HCT116 (cell line): ENCODE measurements around the gene YOD1. TPM values are rescaled to one million over a fixed set of nuclear protein-coding genes. Genes with fewer than 3 reads are reported as not detected.
A peak's percentile ranks its signal among the peaks of the same experiment; 100 is the strongest.

Experiments used
- ATAC-seq: fragments of 200-7000 bp; cut with Tn5 transposase; 2 replicates; pipeline ENCODE4 v1.9.1; 2020; ENCODE audit warnings: mild to moderate bottlenecking, moderate library complexity
- BruUV-seq: library from RNA; stranded (reverse); fragments of 400-500 nt; replicated peaks from 2 replicates; lab custom pipeline; 2021; lab: Mats Ljungman, UMichigan
- CTCF ChIA-PET: fragments of 300-600 bp; sonication (Branson Sonifier 250); formaldehyde crosslinking; loops from one replicate; lab custom pipeline; 2021; ENCODE audit warnings: antibody characterized with exemption; lab: Charles Lee
- POLR2A ChIA-PET: fragments of 300-600, 350-600 bp; sonication (Branson Sonifier 250); formaldehyde crosslinking; loops from one replicate; lab custom pipeline; 2021; ENCODE audit warnings: antibody characterized with exemption; lab: Charles Lee
- RAD21 ChIA-PET, 2 experiments: fragments of 300-600 bp; sonication (Branson Sonifier 250); formaldehyde crosslinking; loops; one replicate each; lab custom pipeline; 2023; ENCODE audit warnings: low total read pairs in 2 of 2; ENCODE audit not compliant: uncharacterized antibody in 2 of 2, unreplicated experiment in 2 of 2, low non-redundant PET in 1 of 2; lab: Charles Lee
- DNase-seq: peaks from one replicate; pipeline ENCODE4 v3.0.0-alpha.2; 2010; ENCODE audit warnings: low read depth, low spot score
- H2AFZ ChIP-seq: fragments of 200-600 bp; shearing (Covaris generic), sonication (generic); 2 replicates; pipeline ENCODE4 v1.6.1; 2017; ENCODE audit warnings: low read depth, mixed run types, mixed read lengths, antibody characterized with exemption, low read length; ENCODE audit not compliant: poor library complexity, severe bottlenecking
- H3K27ac ChIP-seq: 2 replicates; pipeline ENCODE4 v1.5.1; 2012; ENCODE audit warnings: low read depth, low read length
- H3K27me3 ChIP-seq: fragments of 200-600 bp; sonication (generic); 2 replicates; pipeline ENCODE4 v1.6.1; 2016; ENCODE audit warnings: mixed run types, low read length, mixed read lengths; ENCODE audit not compliant: insufficient read depth
- H3K36me3 ChIP-seq, 2 experiments: fragments of 200-500 bp in 1 of 2; fragments of 200-600 bp in 1 of 2; sonication (Bioruptor generic) in 1 of 2; sonication (generic) in 1 of 2; 2 replicates each; pipeline versions ENCODE4 v1.5.1 to v1.6.1; 2014 to 2016; ENCODE audit warnings: low read length in 2 of 2, inconsistent platforms in 1 of 2, mixed read lengths in 1 of 2, mixed run types in 1 of 2; ENCODE audit not compliant: insufficient read depth in 2 of 2, control insufficient read depth in 1 of 2
- H3K4me1 ChIP-seq, 2 experiments: fragments of 200-600 bp in 1 of 2; sonication (generic) in 1 of 2; 2 replicates each; pipeline versions ENCODE4 v1.5.1 to v1.6.1; 2012 to 2017; ENCODE audit warnings: low read length in 2 of 2, inconsistent platforms in 1 of 2, mild to moderate bottlenecking in 1 of 2, mixed read lengths in 1 of 2, mixed run types in 1 of 2, moderate library complexity in 1 of 2; ENCODE audit not compliant: insufficient read depth in 2 of 2, control insufficient read depth in 1 of 2
- H3K4me2 ChIP-seq: fragments of 200-600 bp; sonication (generic); 2 replicates; pipeline ENCODE4 v1.6.1; 2017; ENCODE audit warnings: mixed run types, low read length, mixed read lengths
- H3K4me3 ChIP-seq, 2 experiments: fragments of 200-600 bp in 1 of 2; sonication (generic) in 1 of 2; replicated peaks in 1 of 2; 2 replicates each; pipeline ENCODE4 v1.5.1; 2011 to 2016; ENCODE audit warnings: low read length in 2 of 2, control low read depth in 1 of 2, low read depth in 1 of 2, mild to moderate bottlenecking in 1 of 2, mixed read lengths in 1 of 2, mixed run types in 1 of 2
- H3K79me2 ChIP-seq: fragments of 200-600 bp; sonication (generic); 2 replicates; pipeline ENCODE4 v1.6.1; 2017; ENCODE audit warnings: mild to moderate bottlenecking, mixed run types, low read length, moderate library complexity, mixed read lengths; ENCODE audit not compliant: insufficient read depth
- H3K9ac ChIP-seq: fragments of 200-600 bp; sonication (generic); 2 replicates; pipeline ENCODE4 v1.6.1; 2016; ENCODE audit warnings: low read length, mixed read lengths
- H3K9me2 ChIP-seq: fragments of 200-600 bp; sonication (generic), shearing (Covaris generic); 2 replicates; pipeline ENCODE4 v1.6.1; 2017; ENCODE audit warnings: mixed run types, mild to moderate bottlenecking, moderate library complexity; ENCODE audit not compliant: insufficient read depth
- H3K9me3 ChIP-seq, 2 experiments: fragments of 200-500 bp in 1 of 2; fragments of 200-600 bp in 1 of 2; sonication (Bioruptor generic) in 1 of 2; sonication (generic) in 1 of 2; 2 replicates each; pipeline ENCODE4 v1.6.1; 2014 to 2017; ENCODE audit warnings: low read length in 2 of 2, mixed read lengths in 2 of 2, inconsistent platforms in 1 of 2, low read depth in 1 of 2, mild to moderate bottlenecking in 1 of 2, mixed run types in 1 of 2, moderate library complexity in 1 of 2; ENCODE audit not compliant: control insufficient read depth in 1 of 2, insufficient read depth in 1 of 2
- H4K20me1 ChIP-seq: fragments of 200-600 bp; sonication (generic), shearing (Covaris generic); 2 replicates; pipeline ENCODE4 v1.6.1; 2017; ENCODE audit warnings: mixed run types, mild to moderate bottlenecking, moderate library complexity; ENCODE audit not compliant: insufficient read depth
- ATF3 ChIP-seq: IDR thresholded peaks from 2 replicates; pipeline ENCODE4 v1.6.1; 2012
- CBX3 ChIP-seq: IDR thresholded peaks from 2 replicates; pipeline ENCODE4 v1.6.1; 2012; ENCODE audit warnings: low read depth
- CEBPB ChIP-seq: IDR thresholded peaks from 2 replicates; pipeline ENCODE4 v1.6.1; 2012; ENCODE audit warnings: low read depth
- CTCF ChIP-seq, 3 experiments: fragments of 200-600 bp in 1 of 3; sonication (generic) in 1 of 3; IDR thresholded peaks in 2 of 3; conservative IDR thresholded peaks in 1 of 3; 2 replicates each; pipeline ENCODE4 v1.5.1; 2012 to 2017; ENCODE audit warnings: low read depth in 2 of 3, low read length in 2 of 3, antibody characterized with exemption in 1 of 3, borderline replicate concordance in 1 of 3, control low read depth in 1 of 3, mild to moderate bottlenecking in 1 of 3, mixed read lengths in 1 of 3, mixed run types in 1 of 3, moderate library complexity in 1 of 3; ENCODE audit not compliant: insufficient read depth in 1 of 3
- ELF1 ChIP-seq: IDR thresholded peaks from 2 replicates; pipeline ENCODE4 v1.6.1; 2012; ENCODE audit warnings: low read depth, borderline replicate concordance
- EZH2 ChIP-seq: fragments of 200-600 bp; sonication (generic); IDR thresholded peaks from 2 replicates; pipeline ENCODE4 v1.6.1; 2017; ENCODE audit warnings: antibody characterized with exemption, mixed run types
- FOSL1 ChIP-seq: IDR thresholded peaks from 2 replicates; pipeline ENCODE4 v1.6.1; 2012; ENCODE audit warnings: low read depth
- POLR2A ChIP-seq: IDR thresholded peaks from 2 replicates; pipeline ENCODE4 v1.7.0; 2011; ENCODE audit warnings: borderline replicate concordance; ENCODE audit not compliant: insufficient read depth, insufficient read length; ENCODE audit errors: extremely low read depth
- POLR2AphosphoS5 ChIP-seq: IDR thresholded peaks from 2 replicates; pipeline ENCODE4 v1.6.1; 2011; ENCODE audit warnings: mild to moderate bottlenecking, low read depth, low read length, moderate library complexity
- SIN3A ChIP-seq: IDR thresholded peaks from 2 replicates; pipeline ENCODE4 v1.6.1; 2012; ENCODE audit warnings: low read depth
- SP1 ChIP-seq: IDR thresholded peaks from 2 replicates; pipeline ENCODE4 v1.6.1; 2012; ENCODE audit warnings: low read depth
- SRF ChIP-seq: IDR thresholded peaks from 2 replicates; pipeline ENCODE4 v1.6.1; 2012; ENCODE audit warnings: low read depth
- ZBTB33 ChIP-seq: IDR thresholded peaks from 2 replicates; pipeline ENCODE4 v1.6.1; 2011; ENCODE audit warnings: mild to moderate bottlenecking, low read length, moderate library complexity; ENCODE audit not compliant: insufficient replicate concordance; ENCODE audit errors: extremely low read depth
- ZNF274 ChIP-seq: fragments of 200-500 bp; sonication (Bioruptor generic); IDR thresholded peaks from 2 replicates; pipeline ENCODE4 v1.6.1; 2014; ENCODE audit warnings: mild to moderate bottlenecking, low read depth, low read length, inconsistent platforms
- intact Hi-C: fragments of 100-400 bp; cut with micrococcal nuclease; formaldehyde crosslinking; loops from 2 replicates; pipeline ENCODE4 v1.10.0; 2022
- total RNA-seq: library from RNA; stranded (reverse); gene quantifications from one replicate; pipeline ENCODE4 v1.2.1, GENCODE V29; 2021; ENCODE audit not compliant: unreplicated experiment

YOD1 gene
- total RNA-seq, 1 experiment from 2014 or later: 13.6 TPM

GRCh38 chr1:207033302-207033701 is 17.7 kb downstream of the YOD1 start:
- no peak overlapping the region for H2AFZ ChIP-seq
- no peaks in the 10 kb centered on the region for H3K27me3 ChIP-seq
- ATAC-seq (no peak), DNase-seq (no peak)
- peak overlapping the region; percentile 68 for H3K4me2 ChIP-seq
- CTCF ChIA-PET: interaction anchor here (1.2 to 1.5 kb wide), 5 partner anchors 11 to 532 kb away, joined by 3 to 5 read pairs (median 3); no protein-coding TSS in a partner anchor
- H3K36me3 ChIP-seq: no peaks in the 10 kb centered on the region
- no peaks in the 10 kb centered on the region for H3K9me2 ChIP-seq
- peaks cover 22 to 74% of the 10 kb centered on the region in 2 experiments for H3K4me1 ChIP-seq
- RAD21 ChIA-PET: no interaction called here
- no TSS peak for BruUV-seq
- TF ChIP-seq ATF3: no peak
- no peak for TF ChIP-seq ZNF274
- no peak for TF ChIP-seq SRF
- peaks cover 3% of the 10 kb centered on the region; the same call in 1 of the 2 replicates for H3K79me2 ChIP-seq
- no peak overlapping the region for H3K27ac ChIP-seq
- peak overlapping the region; percentile 54; the same call in 1 of the 2 replicates for H3K9ac ChIP-seq
- POLR2A ChIA-PET: interaction anchor here (1.0 kb wide), 1 partner anchor 20 kb away, joined by 9 read pairs; the partner anchor contains the start of gene PFKFB2
- H3K9me3 ChIP-seq: no peaks in the 10 kb centered on the region
- intact Hi-C loops: no loop called here
- H4K20me1 ChIP-seq: no peaks in the 10 kb centered on the region
- H3K4me3 ChIP-seq: 0 out of 4 replicates have a peak overlapping the region, but pooled peaks of 1 of the 2 experiments have one; percentile 55

- Histone ChIP-seq H3K9me3 (no peaks in the 10 kb centered on the region), H4K20me1 (no peaks in the 10 kb centered on the region), H3K36me3 (no peaks in the 10 kb centered on the region), H3K4me2 (peak within 1 kb of the TSS; percentile 68), H3K4me1 (peaks cover 27 to 81% of the 10 kb centered on the region in 2 experiments), H3K27ac (no peak within 1 kb of the TSS), H3K9ac (peak within 1 kb of the TSS; percentile 54), H3K9me2 (no peaks in the 10 kb centered on the region), H3K27me3 (no peaks in the 10 kb centered on the region), H3K4me3 (peak within 1 kb of the TSS; percentile 46 to 55), H3K79me2 (peaks cover 3% of the 10 kb centered on the region; the same call in 1 of the 2 replicates), H2AFZ (no peak within 1 kb of the TSS)
- no TSS peak for BruUV-seq
- DNase-seq: peak; percentile 88
- ATAC-seq: peak; percentile 96
- ChIA-PET RAD21 (interaction anchor here in 1 of 2 experiments (1.2 kb wide), 1 partner anchor 20 kb away, joined by 3 read pairs; the partner anchor contains the start of gene PFKFB2), POLR2A (interaction anchor here (0.8 to 1.4 kb wide), 5 partner anchors 9 to 20 kb away, joined by 3 to 9 read pairs (median 5); partner anchors contain the start of genes PFKFB2 and YOD1), CTCF (interaction anchor here (0.6 to 1.5 kb wide), 6 partner anchors 10 to 533 kb away, joined by 3 to 5 read pairs (median 3); no protein-coding TSS in a partner anchor)
- intact Hi-C loops: no loop called here
- TF ChIP-seq CBX3 (peak; percentile 54; the same call in 1 of the 2 replicates), ZBTB33 (no peak), POLR2AphosphoS5 (peak; percentile 66; the same call in 1 of the 2 replicates), FOSL1 (no peak), ATF3 (no peak), CTCF (IDR thresholded peaks at IDR 0.05 in 2 of 3, conservative IDR thresholded peaks at IDR 0.05 in 1 of 3; ENCODE audit: borderline replicate concordance in 1 of 3, insufficient read depth in 1 of 3, low read depth in 2 of 3, low read length in 2 of 3) (no peak), SP1 (peak; percentile 79), ZNF274 (no peak), POLR2A (no peak), ELF1 (no peak), SRF (no peak), CEBPB (no peak), EZH2 (no peak), SIN3A (peak; percentile 20; the same call in 1 of the 2 replicates)
These were observed 18.4 kb downstream of the YOD1 start, which contains the start of gene C1orf116 for GRCh38 chr1:207032528-207033017. TSS of gene C1orf116 (minus strand) at chr1:207032756. CDS start at chr1:207027598, 5,158 bp downstream.
